Right lobe of liver (tissue), 4 donors: ENCODE results near the gene MXRA7.

Source experiments
- POLR2A ChIP-seq: fragments of 450-650 bp; IDR thresholded peaks from one replicate; pipeline ENCODE4 v1.6.1; 2017; ENCODE audit warnings: antibody characterized with exemption, mild to moderate bottlenecking
- TF ChIP-seq, protein P1 (sequence below), 4 donors: fragments of 200-600 bp in 3 of 4; fragments of 450-650 bp in 1 of 4; IDR thresholded peaks; one replicate each; pipeline versions ENCODE4 v1.5.1 to v1.8.0; 2016 to 2022; ENCODE audit warnings: antibody characterized with exemption in 4 of 4, mild to moderate bottlenecking in 2 of 4
- donor health status: DM: no; HTN: no; CAD: no.
- donor health status: DM: no; HTN: no; CAD: no.
- donor health status: DM: no; HTN: yes; CAD: no.

DNA sequence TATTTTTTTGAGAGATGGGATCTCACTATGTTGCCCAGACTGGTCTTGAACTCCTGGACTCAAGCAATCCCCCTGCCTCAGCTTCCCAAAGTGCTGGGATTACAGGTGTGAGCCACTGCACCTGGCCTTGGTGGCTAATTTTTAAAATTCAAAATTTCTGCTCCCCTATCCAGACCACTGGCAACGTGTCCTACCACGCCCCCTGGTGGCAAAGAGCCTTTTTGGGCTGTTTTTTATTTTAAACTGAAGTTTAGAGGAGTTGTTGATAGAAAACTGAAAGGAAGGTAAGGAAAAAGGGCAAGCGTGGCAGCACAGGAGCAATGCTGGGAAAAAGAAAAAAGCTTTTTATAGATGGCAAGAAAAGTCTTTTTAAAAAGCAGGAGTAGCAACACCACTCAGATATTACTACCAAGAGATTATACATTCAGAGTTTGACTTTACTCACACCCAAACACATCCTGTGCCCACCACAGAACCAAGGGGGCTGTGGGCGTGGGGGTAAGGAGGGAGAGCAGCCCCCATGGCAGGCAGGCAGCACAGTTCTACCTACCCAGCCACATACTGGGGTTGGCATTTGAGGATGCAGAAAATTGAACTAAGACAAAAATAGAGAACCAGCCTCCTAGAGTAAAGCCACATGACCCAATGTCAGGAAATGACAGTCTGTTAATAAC, 4.2 kb upstream of the MXRA7 start:
- TF ChIP-seq, protein P1, sequence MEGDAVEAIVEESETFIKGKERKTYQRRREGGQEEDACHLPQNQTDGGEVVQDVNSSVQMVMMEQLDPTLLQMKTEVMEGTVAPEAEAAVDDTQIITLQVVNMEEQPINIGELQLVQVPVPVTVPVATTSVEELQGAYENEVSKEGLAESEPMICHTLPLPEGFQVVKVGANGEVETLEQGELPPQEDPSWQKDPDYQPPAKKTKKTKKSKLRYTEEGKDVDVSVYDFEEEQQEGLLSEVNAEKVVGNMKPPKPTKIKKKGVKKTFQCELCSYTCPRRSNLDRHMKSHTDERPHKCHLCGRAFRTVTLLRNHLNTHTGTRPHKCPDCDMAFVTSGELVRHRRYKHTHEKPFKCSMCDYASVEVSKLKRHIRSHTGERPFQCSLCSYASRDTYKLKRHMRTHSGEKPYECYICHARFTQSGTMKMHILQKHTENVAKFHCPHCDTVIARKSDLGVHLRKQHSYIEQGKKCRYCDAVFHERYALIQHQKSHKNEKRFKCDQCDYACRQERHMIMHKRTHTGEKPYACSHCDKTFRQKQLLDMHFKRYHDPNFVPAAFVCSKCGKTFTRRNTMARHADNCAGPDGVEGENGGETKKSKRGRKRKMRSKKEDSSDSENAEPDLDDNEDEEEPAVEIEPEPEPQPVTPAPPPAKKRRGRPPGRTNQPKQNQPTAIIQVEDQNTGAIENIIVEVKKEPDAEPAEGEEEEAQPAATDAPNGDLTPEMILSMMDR (IDR thresholded peaks at IDR 0.05): peak; percentile 59 to 85 (median 80)
- TF ChIP-seq POLR2A: no peak
